CD1c-positive myeloid dendritic cell (primary cell): ENCODE data around the gene CYP8B1.

Experiments used
- DNase-seq: peaks from one replicate; pipeline ENCODE4 v3.0.0-alpha.2; 2016; ENCODE audit errors: extremely low spot score

The CYP8B1 gene, protein sequence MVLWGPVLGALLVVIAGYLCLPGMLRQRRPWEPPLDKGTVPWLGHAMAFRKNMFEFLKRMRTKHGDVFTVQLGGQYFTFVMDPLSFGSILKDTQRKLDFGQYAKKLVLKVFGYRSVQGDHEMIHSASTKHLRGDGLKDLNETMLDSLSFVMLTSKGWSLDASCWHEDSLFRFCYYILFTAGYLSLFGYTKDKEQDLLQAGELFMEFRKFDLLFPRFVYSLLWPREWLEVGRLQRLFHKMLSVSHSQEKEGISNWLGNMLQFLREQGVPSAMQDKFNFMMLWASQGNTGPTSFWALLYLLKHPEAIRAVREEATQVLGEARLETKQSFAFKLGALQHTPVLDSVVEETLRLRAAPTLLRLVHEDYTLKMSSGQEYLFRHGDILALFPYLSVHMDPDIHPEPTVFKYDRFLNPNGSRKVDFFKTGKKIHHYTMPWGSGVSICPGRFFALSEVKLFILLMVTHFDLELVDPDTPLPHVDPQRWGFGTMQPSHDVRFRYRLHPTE

DNA sequence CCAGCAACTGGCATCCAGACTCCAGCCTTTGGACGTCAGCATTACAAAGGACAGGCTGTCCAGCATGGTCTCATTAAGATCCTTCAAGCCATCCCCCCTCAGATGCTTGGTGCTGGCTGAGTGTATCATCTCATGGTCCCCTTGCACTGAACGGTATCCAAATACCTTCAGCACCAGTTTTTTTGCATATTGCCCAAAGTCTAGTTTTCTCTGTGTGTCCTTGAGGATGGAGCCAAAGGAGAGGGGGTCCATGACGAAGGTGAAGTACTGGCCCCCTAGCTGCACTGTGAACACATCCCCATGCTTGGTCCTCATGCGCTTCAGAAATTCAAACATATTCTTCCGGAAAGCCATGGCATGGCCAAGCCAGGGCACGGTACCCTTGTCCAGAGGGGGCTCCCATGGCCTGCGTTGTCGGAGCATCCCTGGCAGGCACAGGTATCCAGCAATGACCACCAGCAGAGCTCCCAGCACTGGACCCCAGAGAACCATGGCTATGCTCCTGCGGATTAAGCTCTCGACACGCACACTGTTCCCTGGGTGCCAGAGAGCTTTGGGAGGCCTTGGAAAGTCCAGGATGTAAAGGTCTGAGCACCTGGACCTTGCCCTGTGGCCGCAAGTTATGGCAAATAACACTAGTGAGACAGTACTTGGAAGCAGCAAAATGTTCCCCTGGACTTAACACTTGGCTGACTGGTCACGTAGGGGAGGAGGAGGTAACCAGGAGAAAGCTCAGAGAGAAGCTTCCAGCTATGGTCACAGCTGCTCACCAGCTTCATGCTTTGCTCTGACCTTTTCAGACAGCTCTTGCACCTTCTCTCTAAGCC, at the start of gene CYP8B1:
Gene CYP8B1, minus strand, starts transcription at position 555 of the 827 bp plus-strand sequence. Its CDS starts 63 bp downstream, at position 492.
- no peak for DNase-seq

DNA sequence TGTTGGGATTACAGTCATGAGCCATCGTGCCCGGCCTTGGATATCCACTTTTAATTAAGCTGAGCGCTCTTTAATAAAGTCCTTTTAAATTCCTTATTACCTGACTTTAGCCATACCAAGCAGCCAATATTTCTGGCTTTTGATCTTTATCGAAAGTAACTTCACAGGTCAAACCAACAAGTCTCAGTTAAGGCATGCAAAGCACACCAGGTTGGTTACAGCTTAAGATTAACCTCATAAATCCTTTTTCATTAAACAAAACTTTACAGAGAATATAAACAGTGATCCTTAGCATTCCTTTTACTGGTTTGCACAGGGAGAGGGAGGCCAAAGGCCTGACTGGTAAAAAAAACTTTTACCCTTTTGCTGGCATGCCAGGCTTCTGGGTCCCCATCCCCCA, 47.9 kb upstream of the CYP8B1 start:
- DNase-seq, result no peak

DNA sequence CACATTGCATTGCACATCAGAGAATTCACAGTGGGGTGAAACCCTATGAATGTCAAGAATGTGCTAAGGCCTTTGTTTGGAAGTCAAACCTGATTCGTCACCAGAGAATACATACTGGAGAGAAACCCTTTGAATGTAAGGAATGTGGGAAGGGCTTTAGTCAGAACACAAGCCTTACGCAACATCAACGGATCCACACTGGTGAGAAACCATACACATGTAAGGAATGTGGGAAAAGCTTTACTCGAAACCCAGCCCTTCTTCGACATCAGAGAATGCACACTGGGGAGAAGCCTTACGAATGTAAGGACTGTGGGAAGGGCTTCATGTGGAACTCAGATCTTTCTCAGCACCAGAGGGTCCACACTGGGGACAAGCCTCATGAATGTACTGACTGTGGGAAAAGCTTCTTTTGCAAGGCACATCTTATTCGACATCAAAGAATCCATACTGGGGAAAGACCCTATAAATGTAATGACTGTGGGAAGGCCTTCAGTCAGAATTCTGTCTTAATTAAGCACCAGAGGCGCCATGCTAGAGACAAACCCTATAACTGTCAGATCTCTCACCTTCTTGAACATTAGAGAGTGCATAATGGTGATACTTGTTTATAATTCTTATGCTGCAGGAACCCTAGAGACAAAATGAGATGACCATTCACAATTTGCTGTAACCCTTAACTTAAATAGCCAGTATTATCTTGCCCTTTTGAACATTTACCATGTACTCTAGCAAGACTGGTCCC, 39.3 kb upstream of the CYP8B1 start:
- no peak for DNase-seq

DNA sequence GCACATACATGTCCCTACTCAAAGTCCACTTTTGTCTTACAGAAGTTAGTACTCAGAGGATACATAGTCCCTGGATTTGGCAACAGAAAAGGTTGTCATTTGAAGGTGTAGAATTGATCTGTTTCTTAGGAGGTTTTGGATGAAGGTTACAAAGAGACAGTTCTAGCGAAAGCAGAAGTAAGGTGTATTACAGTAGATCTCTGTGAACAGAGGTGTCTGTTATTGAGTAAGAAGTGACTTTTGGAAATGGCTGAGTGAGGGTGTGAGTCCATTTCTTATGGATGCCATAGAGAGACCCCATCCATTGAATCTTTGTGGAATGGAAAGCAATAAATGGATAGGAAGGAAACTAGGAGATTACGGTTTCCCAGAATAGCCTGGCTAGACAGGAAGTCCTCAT, 35.9 kb upstream of the CYP8B1 start:
- no peak for DNase-seq

DNA sequence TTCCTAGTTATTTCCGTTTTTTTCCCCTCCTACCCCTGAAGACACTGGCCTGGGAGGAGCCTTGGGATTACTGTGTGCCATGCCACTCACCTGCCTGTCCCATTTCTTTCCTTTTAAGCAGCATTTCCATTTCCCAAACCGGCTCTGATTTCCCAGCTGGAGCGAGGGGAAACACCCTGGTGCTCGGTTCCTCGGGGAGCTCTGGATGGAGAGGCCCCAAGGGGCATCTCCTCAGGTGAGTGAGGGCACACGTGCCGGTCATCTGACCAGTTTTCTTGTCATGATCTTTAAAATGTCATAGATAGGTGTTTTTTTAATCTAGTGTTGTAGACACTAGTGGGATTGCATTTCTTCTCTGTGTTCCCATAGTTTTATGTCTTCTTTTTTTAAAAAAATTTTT, 33.0 kb upstream of the CYP8B1 start:
- DNase-seq, result no peak

DNA sequence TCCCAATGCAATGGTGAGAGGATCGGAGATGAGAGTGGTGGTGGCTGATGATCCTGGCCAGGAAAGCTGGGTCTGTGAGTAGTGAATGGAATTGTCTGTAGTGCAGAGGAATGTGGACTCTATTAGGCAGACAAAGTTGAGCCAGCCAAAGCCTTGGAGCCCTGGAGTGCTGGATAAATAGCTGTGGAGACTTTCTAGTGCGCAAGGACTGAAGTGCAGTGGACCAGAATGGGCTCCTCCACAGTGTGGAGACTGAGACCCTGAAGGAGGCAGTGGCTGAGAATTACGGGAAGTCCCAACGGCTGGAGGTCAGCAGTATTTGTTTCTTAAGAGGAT, 31.1 kb upstream of the CYP8B1 start:
- no peak for DNase-seq

DNA sequence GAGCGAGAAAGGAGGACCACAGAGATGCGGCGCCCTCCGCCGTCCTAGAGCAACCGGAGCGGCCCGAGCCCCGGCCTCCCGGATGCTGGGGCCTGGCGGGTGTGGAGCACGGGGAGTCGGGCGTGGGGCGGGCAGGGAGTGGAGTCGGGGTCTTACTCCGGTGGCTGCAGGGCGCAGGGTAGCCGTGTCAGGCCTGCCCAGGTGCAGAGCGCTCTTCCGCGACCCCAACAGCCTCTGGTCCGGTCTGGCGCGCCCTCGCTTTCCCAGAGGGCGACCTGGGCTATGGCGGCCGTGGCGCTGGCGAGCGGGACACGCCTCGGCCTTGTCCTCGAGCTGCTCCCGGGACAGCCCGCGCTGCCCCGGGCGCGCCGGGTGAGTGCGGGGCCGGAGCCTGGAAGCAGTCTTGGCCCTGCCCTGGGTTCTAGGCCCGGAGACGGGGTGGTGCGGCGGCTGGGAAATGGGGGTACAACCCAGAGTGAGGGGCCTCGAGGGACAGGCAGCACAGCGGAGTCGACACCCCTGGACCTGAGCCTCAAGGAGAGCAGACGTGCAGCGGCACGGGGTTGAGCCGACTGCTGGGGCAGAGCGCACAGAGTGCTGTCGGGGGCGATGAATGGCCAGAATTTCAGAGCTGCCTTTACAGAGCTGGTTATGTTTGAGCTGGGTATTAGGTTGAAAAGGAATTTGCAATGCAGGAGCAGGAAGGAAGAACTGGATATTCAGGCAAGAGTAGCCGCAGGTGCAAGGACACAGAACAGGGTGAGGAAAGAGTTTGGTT, 30.6 kb upstream of the CYP8B1 start, which contains the start of gene ZNF662:
Gene ZNF662, plus strand, starts transcription at position 73 of the 778 bp plus-strand sequence. CDS start 1,973 bp downstream, outside the sequence.
- no peak for DNase-seq

DNA sequence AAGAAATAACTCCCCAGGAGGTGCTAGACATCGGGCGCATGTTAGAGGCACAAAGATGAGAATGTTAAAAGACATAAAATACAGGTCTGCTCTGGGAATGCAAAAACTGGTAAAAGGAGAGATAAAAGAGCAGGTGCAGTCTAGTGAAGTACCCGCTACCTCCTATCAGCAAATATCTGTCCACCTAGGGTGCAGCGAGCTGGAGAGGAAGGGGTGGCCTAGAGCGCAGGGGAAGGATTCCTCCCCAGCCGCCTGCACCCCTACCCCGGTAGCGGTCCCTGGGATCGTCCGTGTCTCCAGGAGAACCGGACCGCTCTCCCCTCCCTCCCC, 30.0 kb upstream of the CYP8B1 start:
- DNase-seq, result no peak

DNA sequence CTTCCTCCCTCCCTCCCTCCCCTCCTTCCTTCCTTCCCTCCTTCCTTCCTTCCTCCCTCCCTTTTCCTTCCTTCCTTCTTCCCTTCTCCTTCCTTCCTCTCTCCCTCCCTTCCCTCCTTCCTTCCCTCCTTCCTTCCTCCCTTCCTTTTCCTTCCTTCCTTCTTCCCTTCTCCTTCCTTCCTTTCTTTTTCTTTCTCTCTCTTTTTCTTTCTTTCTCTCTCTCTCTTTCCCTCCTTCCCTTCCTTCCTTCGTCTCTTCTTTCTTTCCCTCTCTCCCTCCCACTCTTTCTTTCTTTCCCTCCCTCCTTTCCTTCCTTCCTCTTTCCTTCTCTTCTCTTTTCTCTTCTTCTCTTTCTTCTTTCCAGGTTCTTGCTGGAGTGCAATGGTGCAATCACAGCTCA, 28.4 kb upstream of the CYP8B1 start:
- no peak for DNase-seq

DNA sequence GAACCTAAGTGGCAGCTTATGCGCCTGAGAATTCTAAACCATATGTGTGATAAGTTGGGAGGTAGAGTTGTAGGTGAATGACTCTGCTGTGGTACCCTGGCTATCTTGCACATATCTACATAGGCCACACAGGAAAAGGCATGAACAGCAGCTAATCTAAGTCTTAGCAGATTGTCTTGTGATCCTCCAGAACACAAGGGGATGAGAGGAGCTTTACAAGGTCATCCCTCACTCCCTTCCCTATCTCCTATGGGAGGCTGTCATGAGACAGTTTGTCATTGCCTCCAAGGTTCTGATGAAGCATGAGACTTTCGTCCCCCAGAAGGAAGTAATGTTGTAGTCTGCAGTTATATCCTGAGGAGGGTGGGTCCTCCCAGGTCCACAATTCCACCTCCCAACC, 26.6 kb upstream of the CYP8B1 start:
- no peak for DNase-seq

DNA sequence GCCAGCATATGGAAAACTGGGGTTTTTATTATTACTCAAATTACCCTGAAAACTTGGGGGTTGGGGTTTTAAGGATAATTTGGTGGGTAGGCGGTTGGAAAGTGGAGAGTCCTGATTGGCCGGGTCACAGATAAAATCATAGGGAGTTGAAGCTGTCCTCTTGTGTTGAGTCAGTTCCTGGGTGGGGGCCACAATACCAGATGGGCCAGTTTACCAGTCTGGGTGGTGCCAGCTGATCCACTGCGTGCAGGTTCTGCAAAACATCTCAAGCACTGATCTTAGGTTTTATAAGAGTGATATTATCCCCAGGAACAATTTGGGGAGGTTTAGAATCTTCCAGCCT, 25.4 kb upstream of the CYP8B1 start:
- no peak for DNase-seq

DNA sequence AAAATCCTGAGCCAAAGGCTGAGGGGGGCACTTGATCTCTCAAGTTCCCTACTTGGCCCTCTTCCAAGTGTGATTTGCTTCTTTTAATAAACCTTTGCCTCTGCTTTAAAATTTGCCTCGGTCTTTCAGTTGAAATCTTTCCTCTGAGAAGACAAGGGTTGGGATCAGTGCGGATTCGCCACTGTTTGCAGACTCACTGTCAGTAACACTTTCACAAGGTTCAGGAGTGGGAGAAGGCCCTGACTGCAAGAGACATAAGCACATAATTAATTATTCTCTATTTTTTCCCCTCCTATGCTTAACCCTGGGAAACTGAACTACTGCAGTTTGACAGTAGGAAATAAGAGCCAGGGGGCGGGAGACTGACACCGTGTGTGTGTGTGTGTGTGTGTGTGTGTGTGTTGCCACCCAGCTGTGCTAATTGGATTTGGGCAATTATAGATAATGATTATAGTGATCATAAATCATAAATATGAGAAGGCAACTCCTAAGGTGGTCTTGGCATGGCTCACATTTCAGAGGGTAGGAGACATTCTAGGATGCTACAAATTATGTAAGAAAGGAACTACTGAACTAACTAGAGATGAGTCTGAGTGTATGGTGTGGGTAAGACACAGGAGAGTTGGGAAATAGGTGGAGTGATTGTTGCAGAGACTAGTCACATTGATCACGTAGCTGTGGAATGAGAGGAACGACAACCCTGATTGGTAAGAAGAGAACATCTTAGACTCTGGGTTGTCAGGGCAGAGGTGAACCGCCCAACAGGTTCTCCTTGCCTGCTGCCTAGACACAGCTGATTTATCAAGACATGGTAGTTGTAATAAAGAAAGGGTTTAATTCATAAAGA, 24.8 kb upstream of the CYP8B1 start:
- DNase-seq, result no peak

DNA sequence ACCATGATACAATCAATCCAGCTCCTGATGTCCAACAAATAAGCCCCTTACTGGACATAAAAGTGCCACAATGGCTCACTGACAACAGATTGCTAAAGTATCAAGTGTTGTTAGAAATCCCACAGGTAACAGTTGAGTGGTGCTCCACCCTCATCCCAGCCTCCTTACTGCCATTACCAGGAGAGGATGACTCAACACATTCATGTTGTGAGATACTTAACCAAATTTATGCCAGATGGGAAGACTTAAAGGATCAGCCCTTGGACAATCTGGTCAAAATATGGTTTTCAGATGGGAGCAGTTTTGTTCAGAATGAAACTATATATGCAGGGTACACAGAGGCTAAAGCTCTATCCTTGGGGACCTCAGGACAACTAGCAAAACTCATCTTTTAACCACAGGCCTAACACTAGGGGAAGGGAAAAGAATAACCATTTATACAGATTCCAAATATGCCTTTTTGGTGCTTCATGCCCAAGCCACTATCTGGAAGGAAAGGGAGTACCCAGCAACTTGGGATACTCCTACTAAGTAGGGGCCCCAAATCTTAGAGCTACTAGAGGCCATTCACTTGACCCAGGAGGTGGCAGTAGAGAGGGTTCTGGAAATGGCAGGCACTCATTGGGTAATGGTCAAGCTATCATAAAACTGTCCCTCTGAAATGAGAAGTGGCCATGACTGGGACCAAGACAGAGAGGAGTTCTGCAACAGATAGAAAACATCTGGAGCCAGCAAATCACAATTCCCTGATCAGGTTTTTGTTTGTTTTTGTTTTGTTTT, 23.4 kb upstream of the CYP8B1 start:
- no peak for DNase-seq

DNA sequence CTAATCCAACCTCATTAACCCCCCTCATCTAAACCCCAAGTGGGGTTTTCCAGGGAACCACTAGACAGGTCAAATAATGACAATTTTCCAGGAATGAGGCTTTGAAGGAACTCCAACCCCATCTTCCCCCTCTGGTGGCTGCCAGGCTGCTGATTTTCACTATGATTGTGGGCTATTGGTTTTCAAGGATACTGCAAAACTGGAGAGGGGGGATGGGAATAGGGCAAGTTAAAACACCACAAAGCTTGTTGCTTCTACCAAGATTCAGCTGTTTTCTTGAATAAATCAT, 19.8 kb upstream of the CYP8B1 start:
- DNase-seq, result no peak

DNA sequence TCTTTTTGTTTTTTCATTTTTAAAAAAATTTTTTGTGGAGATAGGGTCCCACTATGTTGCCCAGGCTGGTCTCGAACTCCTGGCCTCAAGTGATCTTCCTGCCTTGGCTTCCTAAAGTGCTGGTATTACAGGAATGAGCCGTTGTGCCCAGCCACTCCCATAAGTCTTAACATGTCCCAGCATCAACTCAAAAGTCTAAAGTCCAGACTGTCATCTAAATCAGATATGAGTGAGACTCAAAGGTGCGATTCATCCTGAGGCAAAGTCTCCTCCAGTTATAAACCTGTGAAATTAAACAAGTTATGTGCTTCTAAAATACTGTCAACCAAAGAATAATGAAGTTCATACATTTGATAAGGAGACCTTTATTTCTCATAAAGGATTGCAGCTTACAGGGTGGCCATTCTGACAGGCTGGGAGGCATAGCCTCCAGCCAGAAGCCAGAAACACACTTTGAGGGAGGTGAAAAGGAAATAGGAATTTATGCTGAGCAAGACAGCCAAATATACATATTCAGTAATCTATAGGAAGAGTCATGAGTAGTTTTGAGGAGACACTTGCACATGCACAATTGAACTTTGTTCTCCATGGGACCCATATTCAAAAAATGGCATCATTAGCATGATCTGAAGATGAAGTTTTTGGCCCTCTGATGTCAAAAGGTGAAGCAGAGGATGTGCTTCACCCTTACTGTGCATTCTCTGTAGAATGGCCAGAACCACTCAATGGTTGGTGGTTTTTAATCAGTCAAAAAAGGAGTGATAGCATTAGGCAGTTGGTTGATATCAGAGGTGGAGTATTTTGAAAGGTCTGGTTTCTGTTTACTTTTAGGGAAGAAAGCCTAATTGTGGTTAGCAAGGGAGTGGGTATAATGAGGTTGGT, 19.3 kb upstream of the CYP8B1 start:
- DNase-seq, result no peak

DNA sequence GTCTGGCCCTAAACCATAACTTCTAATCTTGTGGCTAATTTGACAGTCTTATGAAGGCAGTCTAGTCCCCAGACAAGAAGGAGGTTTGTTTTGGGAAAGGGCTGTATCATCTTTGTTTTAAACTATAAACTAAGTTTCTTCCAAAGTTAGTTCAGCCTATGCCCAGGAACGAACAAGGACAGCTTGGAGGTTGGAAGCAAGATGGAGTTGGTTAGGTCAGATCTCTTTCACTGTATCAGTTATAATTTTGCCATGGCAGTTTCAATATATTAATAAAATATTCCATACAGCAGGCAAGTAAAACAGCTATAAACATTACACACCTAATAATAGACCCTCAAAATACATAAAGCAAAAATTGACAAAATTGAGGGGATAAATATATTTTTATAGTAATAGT, 17.1 kb upstream of the CYP8B1 start:
- no peak for DNase-seq

DNA sequence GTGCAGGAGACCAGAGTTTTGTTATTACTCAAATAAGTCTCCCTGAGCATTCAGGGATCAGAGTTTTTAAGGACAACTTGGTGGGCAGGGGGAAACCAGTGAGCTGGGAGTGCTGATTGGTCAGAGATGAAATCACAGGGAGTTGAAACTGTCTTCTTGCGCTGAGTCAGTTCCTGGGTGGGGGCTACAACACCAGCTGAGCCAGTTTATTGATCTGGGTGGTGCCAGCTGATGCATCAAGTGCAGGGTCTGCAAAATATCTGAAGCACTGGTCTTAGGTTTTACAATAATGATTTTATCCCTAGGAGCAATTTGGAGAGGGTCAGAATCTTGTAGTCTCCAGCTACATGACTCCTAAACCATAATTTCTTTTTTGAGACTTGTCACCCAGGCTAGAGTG, 16.5 kb upstream of the CYP8B1 start:
- no peak for DNase-seq

DNA sequence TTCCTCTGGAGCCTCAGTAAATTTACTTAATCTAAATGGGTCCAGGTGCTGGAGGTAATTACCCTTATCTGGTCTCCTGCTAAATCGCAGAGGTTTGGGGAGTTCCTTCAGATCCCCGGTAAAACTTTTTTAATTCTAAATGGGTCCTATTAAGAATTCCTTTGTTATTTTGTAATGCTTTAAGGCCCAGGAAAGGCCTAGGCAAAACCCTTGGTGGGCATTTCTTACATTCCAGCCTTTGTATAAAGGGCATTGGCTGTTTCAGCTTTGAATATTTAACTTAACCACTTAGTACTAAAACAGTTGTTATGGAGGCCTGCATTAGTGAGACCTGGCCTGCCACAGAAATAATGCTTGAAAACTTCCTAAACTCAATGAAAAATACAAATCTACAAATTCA, 15.4 kb upstream of the CYP8B1 start:
- no peak for DNase-seq

DNA sequence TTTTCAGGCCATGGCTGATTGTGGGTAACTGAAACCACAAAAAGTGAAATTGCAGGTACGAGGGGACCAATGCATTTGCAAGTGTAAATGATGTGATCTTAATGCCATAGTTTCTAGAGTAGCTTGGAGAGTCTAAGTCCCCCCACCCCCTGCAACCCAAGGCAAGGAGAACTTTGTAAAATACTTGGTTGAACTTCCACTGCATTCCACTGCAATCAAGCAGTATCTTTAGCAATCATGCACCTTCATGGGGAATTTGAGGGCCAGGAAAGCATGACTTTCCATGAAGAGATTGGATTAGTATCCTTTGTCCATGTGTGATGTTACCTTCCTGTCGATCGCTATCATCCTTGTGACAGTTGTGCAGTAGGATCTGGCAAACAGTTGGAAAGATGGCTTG, 11.4 kb upstream of the CYP8B1 start:
- DNase-seq, result no peak
